CD4-positive, alpha-beta T cell treated with Interleukin-21 for 1 hour (primary cell): Measurements from ENCODE around the gene LMF1.
A peak's percentile ranks its signal among the peaks of the same experiment; 100 is the strongest.
"Not testable (repeated sequence)": the region's sequence is repeated elsewhere in the genome, so short reads cannot be mapped to it uniquely, and the experiment has no call there.

Experiments used
- DNase-seq: peaks from one replicate; pipeline ENCODE4 v3.0.0-alpha.2; 2020

Gene LMF1

GRCh38 chr16:822174-822908 lies 148.4 kb downstream of the LMF1 start:
- no peak for DNase-seq

- DNase-seq = no peak
These were observed 149.0 kb downstream of the LMF1 start for GRCh38 chr16:821751-822150.

DNA sequence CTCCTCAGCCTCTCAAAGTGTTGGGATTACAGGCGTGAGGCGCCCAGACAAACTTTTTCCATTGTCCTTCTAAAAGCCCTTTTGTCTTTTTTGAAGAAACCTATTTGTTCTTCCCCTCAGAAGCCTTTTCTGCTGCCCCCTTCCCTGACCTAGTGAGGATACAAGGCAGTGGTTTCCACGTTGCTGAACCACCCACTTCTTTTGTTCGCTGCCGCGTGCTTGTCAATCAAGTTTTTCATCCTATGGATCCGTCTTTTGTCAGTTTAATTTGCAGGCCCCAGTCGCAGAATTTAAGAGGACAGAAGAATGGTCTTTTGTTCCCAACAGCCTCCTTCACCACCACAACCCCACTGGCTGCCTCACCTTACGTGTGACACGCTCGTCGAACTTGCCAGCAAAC lies 150.0 kb downstream of the LMF1 start:
- DNase-seq = no peak

DNA sequence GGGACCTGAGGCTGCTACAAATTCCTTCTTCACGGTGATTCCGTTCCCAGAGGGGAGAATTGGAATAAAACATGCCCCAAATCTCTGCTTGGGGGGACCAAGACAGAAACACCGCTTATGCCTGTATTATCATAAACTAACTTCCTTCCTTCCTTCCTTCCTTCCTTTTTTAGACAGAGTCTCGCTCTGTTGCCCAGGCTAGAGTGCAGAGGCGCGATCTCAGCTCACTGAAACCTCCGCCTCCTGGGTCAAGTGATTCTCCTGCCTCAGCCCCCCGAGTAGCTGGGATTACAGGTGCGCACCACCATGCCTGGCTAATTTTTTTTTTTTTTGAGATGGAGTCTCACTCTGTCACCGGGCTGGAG lies 150.8 kb downstream of the LMF1 start:
- not testable (repeated sequence) for DNase-seq

- DNase-seq = peak; percentile 43
These were observed 151.3 kb downstream of the LMF1 start for GRCh38 chr16:819336-820043.

DNA sequence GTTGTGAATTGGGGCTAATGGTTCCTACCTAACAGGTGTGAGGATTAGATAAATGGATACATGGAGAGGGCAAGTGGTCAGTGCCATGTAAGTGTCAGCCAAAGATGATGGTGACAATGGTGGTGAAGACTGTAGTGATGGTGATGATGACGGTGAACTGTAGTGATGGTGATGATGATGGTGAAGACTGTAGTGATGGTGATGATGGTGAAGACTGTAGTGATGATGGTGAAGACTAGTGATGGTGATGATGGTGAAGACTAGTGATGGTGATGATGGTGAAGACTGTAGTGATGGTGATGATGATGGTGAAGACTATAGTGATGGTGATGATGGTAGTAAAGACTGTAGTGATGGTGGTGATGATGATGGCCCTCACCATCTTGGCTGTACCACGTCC lies 152.2 kb downstream of the LMF1 start:
- no peak for DNase-seq

GRCh38 chr16:818132-818531 lies 152.7 kb downstream of the LMF1 start:
- no peak for DNase-seq

GRCh38 chr16:817001-817906 lies 153.5 kb downstream of the LMF1 start:
- no peak for DNase-seq

GRCh38 chr16:815861-816260 lies 154.9 kb downstream of the LMF1 start:
- DNase-seq = no peak

- DNase-seq = no peak
These were observed 155.8 kb downstream of the LMF1 start for GRCh38 chr16:814974-815373.

DNA sequence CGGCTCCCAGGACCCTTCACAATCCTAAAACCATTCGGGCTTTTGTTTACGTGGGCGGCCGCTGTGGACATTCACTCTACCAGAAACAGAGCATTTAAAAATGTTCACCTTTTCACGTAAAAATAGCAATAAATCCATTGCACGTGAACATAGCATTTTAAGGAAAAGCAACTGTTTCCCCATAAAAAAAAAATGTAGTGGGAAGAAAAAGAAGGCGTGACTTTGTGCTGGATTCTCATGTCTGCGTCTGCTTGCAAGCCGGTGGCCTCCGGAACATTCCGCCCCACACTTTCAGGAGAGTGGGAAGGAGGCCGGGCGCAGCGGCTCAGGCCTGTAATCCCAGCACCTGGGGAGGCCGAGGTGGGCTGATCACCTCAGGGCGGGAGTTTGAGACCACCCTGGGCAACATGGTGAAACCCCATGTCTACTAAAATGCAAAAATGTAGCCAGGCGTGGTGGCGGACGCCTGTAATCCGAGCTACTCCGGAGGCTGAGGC lies 156.8 kb downstream of the LMF1 start:
- no peak for DNase-seq

- peak; percentile 45 for DNase-seq
These were observed 157.4 kb downstream of the LMF1 start for GRCh38 chr16:813204-813915.

GRCh38 chr16:808085-808386 lies 162.7 kb downstream of the LMF1 start:
- DNase-seq = no peak

DNA sequence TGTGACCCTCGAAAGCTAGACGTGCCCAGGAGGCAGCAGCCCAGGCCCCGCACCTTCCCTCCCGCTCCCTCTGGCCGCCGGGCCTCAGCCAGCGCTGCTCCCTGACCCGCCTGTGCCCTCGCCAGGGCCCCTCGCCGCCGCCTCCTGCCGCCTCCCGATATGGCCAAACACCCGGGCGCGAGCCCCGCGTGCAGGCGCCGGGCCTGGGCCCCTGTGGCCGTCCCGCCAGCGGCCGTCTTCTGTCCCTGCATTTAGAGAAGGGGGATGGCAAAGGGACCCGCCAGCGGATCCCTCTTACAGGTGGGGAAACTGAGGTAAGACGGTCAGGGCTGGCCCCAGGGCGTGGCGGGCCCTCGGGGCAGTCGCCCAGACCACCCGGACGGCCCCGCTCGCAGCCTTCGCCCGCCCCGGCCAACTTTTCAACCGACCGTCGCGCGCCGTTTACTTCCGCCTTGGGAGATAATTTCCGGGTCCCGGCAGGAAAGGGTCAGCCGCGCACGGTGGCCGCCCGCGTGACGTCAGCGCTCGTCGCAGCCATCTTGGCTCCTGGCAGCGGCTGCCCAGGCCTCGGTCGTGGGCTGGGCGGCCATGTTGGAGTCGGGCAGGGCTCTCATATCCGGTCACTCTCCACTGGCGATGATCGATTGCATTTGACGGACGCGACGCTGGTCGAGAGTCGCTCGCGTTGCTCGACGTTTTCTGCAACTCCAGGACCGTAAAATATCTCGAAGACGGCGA lies 163.3 kb downstream of the LMF1 start:
- DNase-seq = peak; percentile 86

DNA sequence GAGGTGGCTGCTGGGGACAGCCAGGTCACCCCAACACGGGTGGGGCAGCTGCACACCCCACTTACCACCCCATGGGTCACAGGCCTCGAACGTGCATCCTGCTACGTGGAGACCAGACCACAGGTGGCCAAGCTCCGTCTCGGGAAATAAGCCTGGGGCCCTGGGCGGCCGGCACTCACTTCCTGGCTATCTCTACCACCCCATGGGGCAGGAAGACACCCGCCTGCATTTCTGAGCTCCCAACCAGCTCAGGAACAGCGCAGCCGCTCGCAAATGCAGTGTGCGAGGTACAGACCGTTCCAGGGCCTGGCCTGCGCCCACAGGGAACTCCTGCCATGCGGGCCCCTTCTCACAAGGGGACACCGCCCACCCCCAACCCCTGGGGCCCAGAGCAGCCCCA lies 165.3 kb downstream of the LMF1 start:
- no peak for DNase-seq

- DNase-seq = no peak
These were observed 166.4 kb downstream of the LMF1 start for GRCh38 chr16:804193-805048.

DNA sequence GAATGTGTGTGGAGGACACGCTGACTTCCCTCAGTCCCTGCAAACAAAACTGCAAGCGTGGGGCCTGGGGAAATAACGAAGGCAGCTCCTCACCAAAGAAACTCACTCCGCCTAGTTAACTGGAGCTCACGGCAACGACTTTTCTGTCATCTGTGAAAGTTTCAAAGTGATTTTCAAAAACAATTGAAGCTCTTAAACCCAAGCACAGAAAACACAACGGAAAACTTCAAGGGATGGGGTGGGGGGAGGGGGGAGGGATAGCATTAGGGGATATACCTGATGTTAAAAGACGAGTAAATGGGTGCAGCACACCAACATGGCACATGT lies 167.1 kb downstream of the LMF1 start:
- no peak for DNase-seq
